Measurements from ENCODE around the gene SCG5. TPM values are rescaled to one million over a fixed set of nuclear protein-coding genes. Genes with fewer than 3 reads are reported as not detected.

Gene SCG5
- polyA plus RNA-seq, 1 donor, result 22.2 TPM

DNA sequence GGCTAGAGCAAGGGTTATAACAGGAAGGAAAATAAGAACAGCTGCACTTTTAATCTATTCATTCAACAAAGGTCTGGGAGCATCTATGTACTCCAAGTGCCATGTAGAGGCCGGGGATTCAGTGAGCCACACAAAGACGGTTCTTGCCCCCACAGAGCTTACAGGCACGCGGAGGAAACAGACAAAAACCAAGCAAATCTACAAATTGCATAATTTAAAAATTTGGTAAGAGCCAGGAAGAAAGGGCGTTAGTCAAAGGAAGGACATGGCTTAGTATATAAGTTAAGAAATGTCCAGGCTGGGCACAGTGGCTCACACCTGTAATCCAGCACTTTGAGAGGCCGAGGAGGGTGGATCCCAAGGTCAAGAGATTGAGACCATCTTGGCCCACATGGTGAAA is 65.9 kb downstream of the SCG5 start:
- no peaks in the 10 kb centered on the region for H3K36me3 ChIP-seq (ENCODE audit: control insufficient read depth, insufficient read depth, low read length)
- H3K27ac ChIP-seq (ENCODE audit: low read length), result no peak overlapping the region
- H3K9me3 ChIP-seq (ENCODE audit: control insufficient read depth, low read depth, low read length), result no peaks in the 10 kb centered on the region
- DNase-seq, result no peak
- WGBS (ENCODE audit: insufficient coverage, low lambda C conversion rate), result no CpG with 5 or more reads among the region's 6 CpGs
- H3K4me3 ChIP-seq (ENCODE audit: low read length), result no peak overlapping the region
- peaks cover 2% of the 10 kb centered on the region for H3K27me3 ChIP-seq (ENCODE audit: control insufficient read depth, insufficient read depth, low read length)
- no peaks in the 10 kb centered on the region for H3K4me1 ChIP-seq (ENCODE audit: control insufficient read depth, insufficient read depth, low read length)

GRCh38 chr15:32709295-32710033 is 68.0 kb downstream of the SCG5 start:
- Histone ChIP-seq H3K4me1 (ENCODE audit: control insufficient read depth, insufficient read depth, low read length) (no peaks in the 10 kb centered on the region), H3K36me3 (ENCODE audit: control insufficient read depth, insufficient read depth, low read length) (no peaks in the 10 kb centered on the region), H3K4me3 (ENCODE audit: low read length) (no peak overlapping the region), H3K27me3 (ENCODE audit: control insufficient read depth, insufficient read depth, low read length) (peaks cover 8% of the 10 kb centered on the region), H3K9me3 (ENCODE audit: control insufficient read depth, low read depth, low read length) (no peaks in the 10 kb centered on the region), H3K27ac (ENCODE audit: low read length) (no peak overlapping the region)
- DNase-seq, result no peak
- 83% methylated on average over 2 of the region's 9 CpGs for WGBS (ENCODE audit: insufficient coverage, low lambda C conversion rate)

DNA sequence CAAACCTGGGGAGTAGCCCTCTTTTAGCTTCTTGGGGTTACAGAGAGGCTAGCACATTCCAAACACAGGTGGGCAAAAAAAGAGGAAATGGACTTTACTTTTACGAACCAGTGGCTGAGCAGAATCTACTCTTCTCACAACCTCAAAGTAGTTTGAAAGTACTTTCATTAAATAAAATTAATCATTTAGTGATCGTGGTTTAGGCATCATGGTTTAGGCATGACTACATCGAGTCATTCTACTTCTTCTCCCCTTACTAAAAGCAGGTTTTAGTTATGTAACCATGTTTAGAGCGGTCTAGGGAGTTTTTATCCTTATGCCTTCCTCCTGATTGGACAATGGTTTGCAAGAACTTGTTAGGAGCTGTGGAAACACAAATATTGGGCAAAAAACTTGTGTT is 73.8 kb downstream of the SCG5 start:
- DNase-seq, result no peak
- Histone ChIP-seq H3K27ac (ENCODE audit: low read length) (no peak overlapping the region), H3K36me3 (ENCODE audit: control insufficient read depth, insufficient read depth, low read length) (no peaks in the 10 kb centered on the region), H3K4me1 (ENCODE audit: control insufficient read depth, insufficient read depth, low read length) (peaks cover 5% of the 10 kb centered on the region), H3K4me3 (ENCODE audit: low read length) (no peak overlapping the region), H3K27me3 (ENCODE audit: control insufficient read depth, insufficient read depth, low read length) (peaks cover 59% of the 10 kb centered on the region), H3K9me3 (ENCODE audit: control insufficient read depth, low read depth, low read length) (peaks cover 15% of the 10 kb centered on the region)
- no CpG with 5 or more reads among the region's 4 CpGs for WGBS (ENCODE audit: insufficient coverage, low lambda C conversion rate)

DNA sequence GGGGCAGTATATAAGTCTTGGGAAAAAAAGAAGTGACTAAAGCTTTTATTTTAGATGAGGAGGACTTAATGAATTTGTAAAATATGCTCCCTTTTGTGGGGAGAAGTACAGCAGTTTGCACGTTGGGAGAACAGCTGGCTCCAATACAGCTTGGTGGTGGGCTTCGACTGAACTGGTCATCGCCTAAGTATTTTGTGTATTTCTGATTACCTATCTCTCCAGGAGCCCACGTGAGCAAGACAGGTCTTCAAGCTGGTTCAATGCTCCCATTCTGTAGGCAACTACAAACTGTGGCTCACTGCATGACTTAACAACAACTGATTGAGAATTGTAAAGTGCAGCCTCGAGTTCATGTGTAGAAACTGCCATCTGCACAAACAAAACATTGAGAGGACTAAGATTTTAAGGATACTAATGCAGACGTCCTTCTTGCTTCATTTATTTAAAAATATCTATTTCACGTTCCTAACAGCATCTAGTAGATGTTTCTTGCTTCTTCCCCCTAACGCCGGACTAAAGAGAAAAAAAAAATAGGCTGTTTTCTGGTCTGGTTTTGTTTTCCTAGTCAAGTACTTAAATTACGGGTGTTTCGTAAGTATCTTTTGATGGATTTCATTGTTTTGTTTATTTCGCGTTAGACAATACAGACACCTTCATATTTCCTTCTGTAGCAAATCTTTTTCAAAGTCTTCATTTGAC is 74.9 kb downstream of the SCG5 start:
- Histone ChIP-seq H3K9me3 (ENCODE audit: control insufficient read depth, low read depth, low read length) (peaks cover 15% of the 10 kb centered on the region), H3K4me3 (ENCODE audit: low read length) (no peak overlapping the region), H3K27me3 (ENCODE audit: control insufficient read depth, insufficient read depth, low read length) (peaks cover 69% of the 10 kb centered on the region), H3K36me3 (ENCODE audit: control insufficient read depth, insufficient read depth, low read length) (no peaks in the 10 kb centered on the region), H3K27ac (ENCODE audit: low read length) (no peak overlapping the region), H3K4me1 (ENCODE audit: control insufficient read depth, insufficient read depth, low read length) (peaks cover 5% of the 10 kb centered on the region)
- 25% methylated on average over 7 of the region's 13 CpGs for WGBS (ENCODE audit: insufficient coverage, low lambda C conversion rate)
- DNase-seq, result no peak

GRCh38 chr15:32716915-32717425 is 75.5 kb downstream of the SCG5 start:
- H3K4me3 ChIP-seq (ENCODE audit: low read length), result no peak overlapping the region

GRCh38 chr15:32717426-32718226 is 76.1 kb downstream of the SCG5 start, which contains the start of gene GREM1:
GREM1 (plus strand) TSS chr15:32718004; CDS start chr15:32730691, 12,687 bp downstream.
- Histone ChIP-seq H3K4me3 (ENCODE audit: low read length) (peak within 1 kb of the TSS; percentile 39), H3K9me3 (ENCODE audit: control insufficient read depth, low read depth, low read length) (peaks cover 15% of the 10 kb centered on the region), H3K36me3 (ENCODE audit: control insufficient read depth, insufficient read depth, low read length) (no peaks in the 10 kb centered on the region), H3K27ac (ENCODE audit: low read length) (no peak within 1 kb of the TSS), H3K27me3 (ENCODE audit: control insufficient read depth, insufficient read depth, low read length) (peaks cover 77% of the 10 kb centered on the region), H3K4me1 (ENCODE audit: control insufficient read depth, insufficient read depth, low read length) (peaks cover 5% of the 10 kb centered on the region)
- no CpG with 5 or more reads among the region's 99 CpGs for WGBS (ENCODE audit: insufficient coverage, low lambda C conversion rate)
- DNase-seq, result no peak

More at GRCh38 chr15:32716915-32717425, 75.5 kb downstream of the SCG5 start:
- Histone ChIP-seq H3K36me3 (ENCODE audit: control insufficient read depth, insufficient read depth, low read length) (no peaks in the 10 kb centered on the region), H3K4me1 (ENCODE audit: control insufficient read depth, insufficient read depth, low read length) (peaks cover 5% of the 10 kb centered on the region), H3K27ac (ENCODE audit: low read length) (no peak overlapping the region), H3K27me3 (ENCODE audit: control insufficient read depth, insufficient read depth, low read length) (peaks cover 74% of the 10 kb centered on the region), H3K9me3 (ENCODE audit: control insufficient read depth, low read depth, low read length) (peaks cover 15% of the 10 kb centered on the region)
- 12% methylated on average over 5 of the region's 21 CpGs for WGBS (ENCODE audit: insufficient coverage, low lambda C conversion rate)
- no peak for DNase-seq

GRCh38 chr15:32718227-32718820 is 76.8 kb downstream of the SCG5 start:
- Histone ChIP-seq H3K9me3 (ENCODE audit: control insufficient read depth, low read depth, low read length) (peaks cover 15% of the 10 kb centered on the region), H3K36me3 (ENCODE audit: control insufficient read depth, insufficient read depth, low read length) (no peaks in the 10 kb centered on the region), H3K4me3 (ENCODE audit: low read length) (peak overlapping the region; percentile 39), H3K27ac (ENCODE audit: low read length) (no peak overlapping the region), H3K4me1 (ENCODE audit: control insufficient read depth, insufficient read depth, low read length) (peaks cover 5% of the 10 kb centered on the region), H3K27me3 (ENCODE audit: control insufficient read depth, insufficient read depth, low read length) (peaks cover 76% of the 10 kb centered on the region)
- WGBS (ENCODE audit: insufficient coverage, low lambda C conversion rate), result no CpG with 5 or more reads among the region's 60 CpGs
- DNase-seq, result peak in 1 of 2 donors; percentile 37

GRCh38 chr15:32718821-32719716 is 77.6 kb downstream of the SCG5 start:
- DNase-seq, result no peak
- Histone ChIP-seq H3K27ac (ENCODE audit: low read length) (no peak overlapping the region), H3K4me3 (ENCODE audit: low read length) (peak overlapping the region; percentile 39), H3K27me3 (ENCODE audit: control insufficient read depth, insufficient read depth, low read length) (peaks cover 70% of the 10 kb centered on the region), H3K4me1 (ENCODE audit: control insufficient read depth, insufficient read depth, low read length) (peaks cover 5% of the 10 kb centered on the region), H3K36me3 (ENCODE audit: control insufficient read depth, insufficient read depth, low read length) (no peaks in the 10 kb centered on the region), H3K9me3 (ENCODE audit: control insufficient read depth, low read depth, low read length) (peaks cover 15% of the 10 kb centered on the region)
- WGBS (ENCODE audit: insufficient coverage, low lambda C conversion rate), result no CpG with 5 or more reads among the region's 70 CpGs

- Histone ChIP-seq H3K27me3 (ENCODE audit: control insufficient read depth, insufficient read depth, low read length) (peaks cover 56% of the 10 kb centered on the region), H3K4me3 (ENCODE audit: low read length) (no peak overlapping the region), H3K27ac (ENCODE audit: low read length) (no peak overlapping the region), H3K4me1 (ENCODE audit: control insufficient read depth, insufficient read depth, low read length) (peaks cover 5% of the 10 kb centered on the region), H3K9me3 (ENCODE audit: control insufficient read depth, low read depth, low read length) (peaks cover 15% of the 10 kb centered on the region), H3K36me3 (ENCODE audit: control insufficient read depth, insufficient read depth, low read length) (no peaks in the 10 kb centered on the region)
- WGBS (ENCODE audit: insufficient coverage, low lambda C conversion rate), result 80% methylated on average over 1 of the region's 6 CpGs
- DNase-seq, result no peak
These were observed 80.1 kb downstream of the SCG5 start for GRCh38 chr15:32721596-32721995.
